ENCODE data around the gene NAB2. TPM values are rescaled to one million over a fixed set of nuclear protein-coding genes. Genes with fewer than 3 reads are reported as not detected.

Gene NAB2
- polyA plus RNA-seq, 1 of the 3 experiments (the other 2 are of a cell fraction) = 23.7 TPM

GRCh38 chr12:57130941-57131340 lies 42.0 kb downstream of the NAB2 start:
- peak overlapping the region in 1 of 2 experiments; percentile 96; a peak in 2 of 4 replicates for H3K4me3 ChIP-seq (ENCODE audit: low read depth in 2 of 2, low read length in 1 of 2)
- ChIA-PET CTCF (interaction anchor here (0.6 to 23.5 kb wide), 10 partner anchors 10 to 112 kb away, joined by 3 to 643 read pairs (median 4); no protein-coding TSS in a partner anchor), POLR2A (no interaction called here)
- WGBS (ENCODE audit: low lambda C conversion rate) = 93% methylated on average over 2 of the region's 2 CpGs
- H3K9me2 ChIP-seq = no peaks in the 10 kb centered on the region
- no peak overlapping the region for H2AFZ ChIP-seq (ENCODE audit: low read depth)
- H3K27me3 ChIP-seq (ENCODE audit: insufficient read depth) = no peaks in the 10 kb centered on the region
- DNase-seq = no peak
- H3K9me3 ChIP-seq = no peaks in the 10 kb centered on the region
- H3K4me1 ChIP-seq (ENCODE audit: control insufficient read depth in 1 of 2, insufficient read depth in 2 of 2, low read depth in 1 of 2, low read length in 1 of 2) = peaks cover 42 to 64% of the 10 kb centered on the region in 2 experiments
- H4K20me1 ChIP-seq (ENCODE audit: insufficient read depth) = peaks cover 46% of the 10 kb centered on the region
- TF ChIP-seq TEAD4 (IDR thresholded peaks at IDR 0.05; ENCODE audit: borderline replicate concordance, insufficient read depth) (no peak), FOXJ3 (CRISPR knock-in tag; IDR thresholded peaks at IDR 0.05) (no peak), MEF2A (IDR thresholded peaks at IDR 0.05; ENCODE audit: borderline replicate concordance, low read depth) (no peak), FOXM1 (IDR thresholded peaks at IDR 0.05; ENCODE audit: low read depth) (no peak), USF1 (IDR thresholded peaks at IDR 0.05; ENCODE audit: borderline replicate concordance, low read depth) (no peak), GATA2 (CRISPR knock-in tag; IDR thresholded peaks at IDR 0.05) (no peak), SIN3A (IDR thresholded peaks at IDR 0.05; ENCODE audit: borderline replicate concordance, low read depth, low read length) (no peak)
- peaks cover 66% of the 10 kb centered on the region for H3K79me2 ChIP-seq (ENCODE audit: insufficient read depth)
- no peak overlapping the region for H3K9ac ChIP-seq
- no peak overlapping the region; a peak in 1 of 4 replicates for H3K27ac ChIP-seq (ENCODE audit: low read depth in 2 of 2, low read length in 1 of 2)
- peak overlapping the region; percentile 99 for H3K4me2 ChIP-seq
- H3F3A ChIP-seq (replicated peaks; ENCODE audit: insufficient read depth) = peaks cover 5% of the 10 kb centered on the region
- H3K36me3 ChIP-seq (replicated peaks in 1 of 2; ENCODE audit: control insufficient read depth in 1 of 2, insufficient read depth in 2 of 2, low read length in 1 of 2) = no peaks in the 10 kb centered on the region

GRCh38 chr12:57131896-57132744 lies 43.2 kb downstream of the NAB2 start:
- POLR2A ChIA-PET = interaction anchor here (0.5 to 1.4 kb wide), 3 partner anchors 15 to 399 kb away, joined by 3 to 7 read pairs (median 3); partner anchors contain the start of gene LRP1-AS
- Histone ChIP-seq H3K9me3 (no peaks in the 10 kb centered on the region), H3K4me1 (ENCODE audit: control insufficient read depth in 1 of 2, insufficient read depth in 2 of 2, low read depth in 1 of 2, low read length in 1 of 2) (peaks cover 46 to 63% of the 10 kb centered on the region in 2 experiments), H3K27ac (ENCODE audit: low read depth in 2 of 2, low read length in 1 of 2) (peak overlapping the region; percentile 30 to 60; a peak in 3 of 4 replicates), H3K9me2 (no peaks in the 10 kb centered on the region), H3F3A (replicated peaks; ENCODE audit: insufficient read depth) (peaks cover 4% of the 10 kb centered on the region), H4K20me1 (ENCODE audit: insufficient read depth) (peaks cover 53% of the 10 kb centered on the region), H3K27me3 (ENCODE audit: insufficient read depth) (no peaks in the 10 kb centered on the region), H2AFZ (ENCODE audit: low read depth) (no peak overlapping the region), H3K9ac (no peak overlapping the region), H3K4me2 (peak overlapping the region; percentile 99), H3K79me2 (ENCODE audit: insufficient read depth) (peaks cover 74% of the 10 kb centered on the region), H3K4me3 (ENCODE audit: low read depth in 2 of 2, low read length in 1 of 2) (peak overlapping the region in 1 of 2 experiments; percentile 96; a peak in 1 of 4 replicates), H3K36me3 (replicated peaks in 1 of 2; ENCODE audit: control insufficient read depth in 1 of 2, insufficient read depth in 2 of 2, low read length in 1 of 2) (no peaks in the 10 kb centered on the region)
- peak; percentile 45; the same call in 1 of the 2 replicates for TF ChIP-seq GABPA (IDR thresholded peaks at IDR 0.05; ENCODE audit: low read depth)
- TF ChIP-seq GATA2 (CRISPR knock-in tag; IDR thresholded peaks at IDR 0.05) = no peak
- no peak for TF ChIP-seq IRF3 (IDR thresholded peaks at IDR 0.05; ENCODE audit: low read depth, low read length)
- no peak for TF ChIP-seq EP300 (IDR thresholded peaks at IDR 0.05; ENCODE audit: borderline replicate concordance in 1 of 2, low read depth in 1 of 2, low read length in 1 of 2)
- DNase-seq = peak; percentile 55
- CTCF ChIA-PET = interaction anchor here (0.6 to 23.5 kb wide), 12 partner anchors 7 to 302 kb away, joined by 3 to 643 read pairs (median 4); partner anchors contain the start of gene INHBC
- WGBS (ENCODE audit: low lambda C conversion rate) = 72% methylated on average over 9 of the region's 9 CpGs
